HCT116 (cell line): ENCODE measurements around the gene ZNF836. TPM values are rescaled to one million over a fixed set of nuclear protein-coding genes. Genes with fewer than 3 reads are reported as not detected.

Source experiments
- ATAC-seq: fragments of 200-7000 bp; cut with Tn5 transposase; 2 replicates; pipeline ENCODE4 v1.9.1; 2020; ENCODE audit warnings: mild to moderate bottlenecking, moderate library complexity
- BruUV-seq: library from RNA; stranded (reverse); fragments of 400-500 nt; replicated peaks from 2 replicates; lab custom pipeline; 2021; lab: Mats Ljungman, UMichigan
- CTCF ChIA-PET: fragments of 300-600 bp; sonication (Branson Sonifier 250); formaldehyde crosslinking; loops from one replicate; lab custom pipeline; 2021; ENCODE audit warnings: antibody characterized with exemption; lab: Charles Lee
- POLR2A ChIA-PET: fragments of 300-600, 350-600 bp; sonication (Branson Sonifier 250); formaldehyde crosslinking; loops from one replicate; lab custom pipeline; 2021; ENCODE audit warnings: antibody characterized with exemption; lab: Charles Lee
- RAD21 ChIA-PET, 2 experiments: fragments of 300-600 bp; sonication (Branson Sonifier 250); formaldehyde crosslinking; loops; one replicate each; lab custom pipeline; 2023; ENCODE audit warnings: low total read pairs in 2 of 2; ENCODE audit not compliant: uncharacterized antibody in 2 of 2, unreplicated experiment in 2 of 2, low non-redundant PET in 1 of 2; lab: Charles Lee
- DNase-seq: peaks from one replicate; pipeline ENCODE4 v3.0.0-alpha.2; 2010; ENCODE audit warnings: low read depth, low spot score
- H2AFZ ChIP-seq: fragments of 200-600 bp; shearing (Covaris generic), sonication (generic); 2 replicates; pipeline ENCODE4 v1.6.1; 2017; ENCODE audit warnings: low read depth, mixed run types, mixed read lengths, antibody characterized with exemption, low read length; ENCODE audit not compliant: poor library complexity, severe bottlenecking
- H3K27ac ChIP-seq: 2 replicates; pipeline ENCODE4 v1.5.1; 2012; ENCODE audit warnings: low read depth, low read length
- H3K27me3 ChIP-seq: fragments of 200-600 bp; sonication (generic); 2 replicates; pipeline ENCODE4 v1.6.1; 2016; ENCODE audit warnings: mixed run types, low read length, mixed read lengths; ENCODE audit not compliant: insufficient read depth
- H3K36me3 ChIP-seq, 2 experiments: fragments of 200-500 bp in 1 of 2; fragments of 200-600 bp in 1 of 2; sonication (Bioruptor generic) in 1 of 2; sonication (generic) in 1 of 2; 2 replicates each; pipeline versions ENCODE4 v1.5.1 to v1.6.1; 2014 to 2016; ENCODE audit warnings: low read length in 2 of 2, inconsistent platforms in 1 of 2, mixed read lengths in 1 of 2, mixed run types in 1 of 2; ENCODE audit not compliant: insufficient read depth in 2 of 2, control insufficient read depth in 1 of 2
- H3K4me1 ChIP-seq, 2 experiments: fragments of 200-600 bp in 1 of 2; sonication (generic) in 1 of 2; 2 replicates each; pipeline versions ENCODE4 v1.5.1 to v1.6.1; 2012 to 2017; ENCODE audit warnings: low read length in 2 of 2, inconsistent platforms in 1 of 2, mild to moderate bottlenecking in 1 of 2, mixed read lengths in 1 of 2, mixed run types in 1 of 2, moderate library complexity in 1 of 2; ENCODE audit not compliant: insufficient read depth in 2 of 2, control insufficient read depth in 1 of 2
- H3K4me2 ChIP-seq: fragments of 200-600 bp; sonication (generic); 2 replicates; pipeline ENCODE4 v1.6.1; 2017; ENCODE audit warnings: mixed run types, low read length, mixed read lengths
- H3K4me3 ChIP-seq, 2 experiments: fragments of 200-600 bp in 1 of 2; sonication (generic) in 1 of 2; replicated peaks in 1 of 2; 2 replicates each; pipeline ENCODE4 v1.5.1; 2011 to 2016; ENCODE audit warnings: low read length in 2 of 2, control low read depth in 1 of 2, low read depth in 1 of 2, mild to moderate bottlenecking in 1 of 2, mixed read lengths in 1 of 2, mixed run types in 1 of 2
- H3K79me2 ChIP-seq: fragments of 200-600 bp; sonication (generic); 2 replicates; pipeline ENCODE4 v1.6.1; 2017; ENCODE audit warnings: mild to moderate bottlenecking, mixed run types, low read length, moderate library complexity, mixed read lengths; ENCODE audit not compliant: insufficient read depth
- H3K9ac ChIP-seq: fragments of 200-600 bp; sonication (generic); 2 replicates; pipeline ENCODE4 v1.6.1; 2016; ENCODE audit warnings: low read length, mixed read lengths
- H3K9me2 ChIP-seq: fragments of 200-600 bp; sonication (generic), shearing (Covaris generic); 2 replicates; pipeline ENCODE4 v1.6.1; 2017; ENCODE audit warnings: mixed run types, mild to moderate bottlenecking, moderate library complexity; ENCODE audit not compliant: insufficient read depth
- H3K9me3 ChIP-seq, 2 experiments: fragments of 200-500 bp in 1 of 2; fragments of 200-600 bp in 1 of 2; sonication (Bioruptor generic) in 1 of 2; sonication (generic) in 1 of 2; 2 replicates each; pipeline ENCODE4 v1.6.1; 2014 to 2017; ENCODE audit warnings: low read length in 2 of 2, mixed read lengths in 2 of 2, inconsistent platforms in 1 of 2, low read depth in 1 of 2, mild to moderate bottlenecking in 1 of 2, mixed run types in 1 of 2, moderate library complexity in 1 of 2; ENCODE audit not compliant: control insufficient read depth in 1 of 2, insufficient read depth in 1 of 2
- H4K20me1 ChIP-seq: fragments of 200-600 bp; sonication (generic), shearing (Covaris generic); 2 replicates; pipeline ENCODE4 v1.6.1; 2017; ENCODE audit warnings: mixed run types, mild to moderate bottlenecking, moderate library complexity; ENCODE audit not compliant: insufficient read depth
- CBX3 ChIP-seq: IDR thresholded peaks from 2 replicates; pipeline ENCODE4 v1.6.1; 2012; ENCODE audit warnings: low read depth
- CEBPB ChIP-seq: IDR thresholded peaks from 2 replicates; pipeline ENCODE4 v1.6.1; 2012; ENCODE audit warnings: low read depth
- EZH2 ChIP-seq: fragments of 200-600 bp; sonication (generic); IDR thresholded peaks from 2 replicates; pipeline ENCODE4 v1.6.1; 2017; ENCODE audit warnings: antibody characterized with exemption, mixed run types
- EZH2phosphoT487 ChIP-seq: fragments of 200-600 bp; IDR thresholded peaks from 2 replicates; pipeline ENCODE4 v1.6.1; 2018; ENCODE audit warnings: antibody characterized with exemption, borderline replicate concordance
- FOSL1 ChIP-seq: IDR thresholded peaks from 2 replicates; pipeline ENCODE4 v1.6.1; 2012; ENCODE audit warnings: low read depth
- JUND ChIP-seq: IDR thresholded peaks from 2 replicates; pipeline ENCODE4 v1.6.1; 2012
- POLR2AphosphoS5 ChIP-seq: IDR thresholded peaks from 2 replicates; pipeline ENCODE4 v1.6.1; 2011; ENCODE audit warnings: mild to moderate bottlenecking, low read depth, low read length, moderate library complexity
- SIN3A ChIP-seq: IDR thresholded peaks from 2 replicates; pipeline ENCODE4 v1.6.1; 2012; ENCODE audit warnings: low read depth
- SP1 ChIP-seq: IDR thresholded peaks from 2 replicates; pipeline ENCODE4 v1.6.1; 2012; ENCODE audit warnings: low read depth
- SRF ChIP-seq: IDR thresholded peaks from 2 replicates; pipeline ENCODE4 v1.6.1; 2012; ENCODE audit warnings: low read depth
- TCF7L2 ChIP-seq: IDR thresholded peaks from 2 replicates; pipeline ENCODE4 v1.7.0; 2011; ENCODE audit warnings: borderline replicate concordance, inconsistent platforms; ENCODE audit not compliant: insufficient read depth, insufficient read length; ENCODE audit errors: extremely low read depth
- YY1 ChIP-seq: IDR thresholded peaks from 2 replicates; pipeline ENCODE4 v1.6.1; 2011; ENCODE audit warnings: low read length, low read depth, moderate library complexity, mild to moderate bottlenecking; ENCODE audit not compliant: insufficient replicate concordance; ENCODE audit errors: extremely low read depth
- ZFX ChIP-seq: fragments of 450-650 bp; IDR thresholded peaks from 2 replicates; pipeline ENCODE4 v1.6.1; 2017
- intact Hi-C: fragments of 100-400 bp; cut with micrococcal nuclease; formaldehyde crosslinking; loops from 2 replicates; pipeline ENCODE4 v1.10.0; 2022
- total RNA-seq: library from RNA; stranded (reverse); gene quantifications from one replicate; pipeline ENCODE4 v1.2.1, GENCODE V29; 2021; ENCODE audit not compliant: unreplicated experiment
- TF ChIP-seq, protein P1 (sequence below): IDR thresholded peaks from 2 replicates; pipeline ENCODE4 v1.6.1; 2012
- TF ChIP-seq, protein P2 (sequence below): IDR thresholded peaks from 2 replicates; pipeline ENCODE4 v1.6.1; 2012; ENCODE audit warnings: low read depth
- TF ChIP-seq, protein P3 (sequence below): IDR thresholded peaks from 2 replicates; pipeline ENCODE4 v1.6.1; 2012
- TF ChIP-seq, protein P4 (sequence below), 3 experiments: fragments of 200-600 bp in 1 of 3; sonication (generic) in 1 of 3; IDR thresholded peaks in 2 of 3; conservative IDR thresholded peaks in 1 of 3; 2 replicates each; pipeline ENCODE4 v1.5.1; 2012 to 2017; ENCODE audit warnings: low read depth in 2 of 3, low read length in 2 of 3, antibody characterized with exemption in 1 of 3, borderline replicate concordance in 1 of 3, control low read depth in 1 of 3, mild to moderate bottlenecking in 1 of 3, mixed read lengths in 1 of 3, mixed run types in 1 of 3, moderate library complexity in 1 of 3; ENCODE audit not compliant: insufficient read depth in 1 of 3
- TF ChIP-seq, protein P5 (sequence below): IDR thresholded peaks from 2 replicates; pipeline ENCODE4 v1.6.1; 2011; ENCODE audit warnings: mild to moderate bottlenecking, low read length, moderate library complexity; ENCODE audit not compliant: insufficient replicate concordance; ENCODE audit errors: extremely low read depth

The ZNF836 gene
- total RNA-seq, 1 experiment from 2014 or later: not detected

DNA sequence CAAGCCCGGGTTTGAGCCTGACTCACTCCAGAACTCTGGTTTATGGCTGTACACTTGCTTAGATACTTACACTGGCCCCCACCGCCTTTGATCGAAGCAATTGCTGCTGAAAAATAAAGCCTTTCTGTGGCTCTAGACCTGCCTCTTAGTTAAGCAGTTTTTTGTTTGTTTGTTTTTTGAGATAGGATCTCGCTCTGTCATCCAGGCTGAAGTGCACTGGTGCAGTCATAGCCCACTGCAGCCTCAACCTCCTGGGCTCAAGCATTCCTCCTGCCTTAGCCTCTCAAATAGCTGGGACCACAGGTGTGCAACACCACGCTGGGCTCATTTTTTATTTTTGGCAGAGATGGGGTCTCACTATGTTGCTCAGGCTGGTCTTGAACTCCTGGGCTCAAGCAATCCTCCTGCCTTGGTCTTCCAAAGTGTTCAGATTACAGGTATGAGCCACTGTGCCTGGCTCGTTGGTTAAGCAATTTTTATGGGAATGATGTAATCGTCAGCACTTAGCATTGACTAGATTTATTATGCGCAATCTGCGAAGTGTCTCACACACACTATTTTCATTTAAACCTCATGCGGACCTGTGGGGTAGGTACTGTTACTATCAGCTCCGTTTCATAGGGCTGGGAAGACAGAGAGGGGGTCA, 40.6 kb upstream of the ZNF836 start:
- no TSS peak for BruUV-seq
- H3K9me3 ChIP-seq: no peaks in the 10 kb centered on the region
- no peak overlapping the region for H3K9ac ChIP-seq
- H3K36me3 ChIP-seq: peaks cover 54 to 63% of the 10 kb centered on the region in 2 experiments
- no peaks in the 10 kb centered on the region for H3K4me1 ChIP-seq
- intact Hi-C loops: no loop called here
- CTCF ChIA-PET: no interaction called here
- no peak for DNase-seq
- no peak for TF ChIP-seq ZFX
- no peak for TF ChIP-seq CBX3
- no peak for TF ChIP-seq SP1
- TF ChIP-seq POLR2AphosphoS5: no peak
- no peak for TF ChIP-seq TCF7L2
- TF ChIP-seq, protein P1, sequence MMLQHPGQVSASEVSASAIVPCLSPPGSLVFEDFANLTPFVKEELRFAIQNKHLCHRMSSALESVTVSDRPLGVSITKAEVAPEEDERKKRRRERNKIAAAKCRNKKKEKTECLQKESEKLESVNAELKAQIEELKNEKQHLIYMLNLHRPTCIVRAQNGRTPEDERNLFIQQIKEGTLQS: no peak
- TF ChIP-seq, protein P2, sequence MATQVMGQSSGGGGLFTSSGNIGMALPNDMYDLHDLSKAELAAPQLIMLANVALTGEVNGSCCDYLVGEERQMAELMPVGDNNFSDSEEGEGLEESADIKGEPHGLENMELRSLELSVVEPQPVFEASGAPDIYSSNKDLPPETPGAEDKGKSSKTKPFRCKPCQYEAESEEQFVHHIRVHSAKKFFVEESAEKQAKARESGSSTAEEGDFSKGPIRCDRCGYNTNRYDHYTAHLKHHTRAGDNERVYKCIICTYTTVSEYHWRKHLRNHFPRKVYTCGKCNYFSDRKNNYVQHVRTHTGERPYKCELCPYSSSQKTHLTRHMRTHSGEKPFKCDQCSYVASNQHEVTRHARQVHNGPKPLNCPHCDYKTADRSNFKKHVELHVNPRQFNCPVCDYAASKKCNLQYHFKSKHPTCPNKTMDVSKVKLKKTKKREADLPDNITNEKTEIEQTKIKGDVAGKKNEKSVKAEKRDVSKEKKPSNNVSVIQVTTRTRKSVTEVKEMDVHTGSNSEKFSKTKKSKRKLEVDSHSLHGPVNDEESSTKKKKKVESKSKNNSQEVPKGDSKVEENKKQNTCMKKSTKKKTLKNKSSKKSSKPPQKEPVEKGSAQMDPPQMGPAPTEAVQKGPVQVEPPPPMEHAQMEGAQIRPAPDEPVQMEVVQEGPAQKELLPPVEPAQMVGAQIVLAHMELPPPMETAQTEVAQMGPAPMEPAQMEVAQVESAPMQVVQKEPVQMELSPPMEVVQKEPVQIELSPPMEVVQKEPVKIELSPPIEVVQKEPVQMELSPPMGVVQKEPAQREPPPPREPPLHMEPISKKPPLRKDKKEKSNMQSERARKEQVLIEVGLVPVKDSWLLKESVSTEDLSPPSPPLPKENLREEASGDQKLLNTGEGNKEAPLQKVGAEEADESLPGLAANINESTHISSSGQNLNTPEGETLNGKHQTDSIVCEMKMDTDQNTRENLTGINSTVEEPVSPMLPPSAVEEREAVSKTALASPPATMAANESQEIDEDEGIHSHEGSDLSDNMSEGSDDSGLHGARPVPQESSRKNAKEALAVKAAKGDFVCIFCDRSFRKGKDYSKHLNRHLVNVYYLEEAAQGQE: no peak
- no peak for TF ChIP-seq EZH2
- no peak for TF ChIP-seq FOSL1
- TF ChIP-seq EZH2phosphoT487: no peak
- TF ChIP-seq JUND: no peak
- TF ChIP-seq, protein P3, sequence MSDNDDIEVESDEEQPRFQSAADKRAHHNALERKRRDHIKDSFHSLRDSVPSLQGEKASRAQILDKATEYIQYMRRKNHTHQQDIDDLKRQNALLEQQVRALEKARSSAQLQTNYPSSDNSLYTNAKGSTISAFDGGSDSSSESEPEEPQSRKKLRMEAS: no peak
- TF ChIP-seq, protein P4, sequence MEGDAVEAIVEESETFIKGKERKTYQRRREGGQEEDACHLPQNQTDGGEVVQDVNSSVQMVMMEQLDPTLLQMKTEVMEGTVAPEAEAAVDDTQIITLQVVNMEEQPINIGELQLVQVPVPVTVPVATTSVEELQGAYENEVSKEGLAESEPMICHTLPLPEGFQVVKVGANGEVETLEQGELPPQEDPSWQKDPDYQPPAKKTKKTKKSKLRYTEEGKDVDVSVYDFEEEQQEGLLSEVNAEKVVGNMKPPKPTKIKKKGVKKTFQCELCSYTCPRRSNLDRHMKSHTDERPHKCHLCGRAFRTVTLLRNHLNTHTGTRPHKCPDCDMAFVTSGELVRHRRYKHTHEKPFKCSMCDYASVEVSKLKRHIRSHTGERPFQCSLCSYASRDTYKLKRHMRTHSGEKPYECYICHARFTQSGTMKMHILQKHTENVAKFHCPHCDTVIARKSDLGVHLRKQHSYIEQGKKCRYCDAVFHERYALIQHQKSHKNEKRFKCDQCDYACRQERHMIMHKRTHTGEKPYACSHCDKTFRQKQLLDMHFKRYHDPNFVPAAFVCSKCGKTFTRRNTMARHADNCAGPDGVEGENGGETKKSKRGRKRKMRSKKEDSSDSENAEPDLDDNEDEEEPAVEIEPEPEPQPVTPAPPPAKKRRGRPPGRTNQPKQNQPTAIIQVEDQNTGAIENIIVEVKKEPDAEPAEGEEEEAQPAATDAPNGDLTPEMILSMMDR (IDR thresholded peaks at IDR 0.05 in 2 of 3, conservative IDR thresholded peaks at IDR 0.05 in 1 of 3; ENCODE audit: borderline replicate concordance in 1 of 3, insufficient read depth in 1 of 3, low read depth in 2 of 3, low read length in 2 of 3): no peak
- TF ChIP-seq SRF: no peak
- TF ChIP-seq CEBPB: no peak
- TF ChIP-seq, protein P5, sequence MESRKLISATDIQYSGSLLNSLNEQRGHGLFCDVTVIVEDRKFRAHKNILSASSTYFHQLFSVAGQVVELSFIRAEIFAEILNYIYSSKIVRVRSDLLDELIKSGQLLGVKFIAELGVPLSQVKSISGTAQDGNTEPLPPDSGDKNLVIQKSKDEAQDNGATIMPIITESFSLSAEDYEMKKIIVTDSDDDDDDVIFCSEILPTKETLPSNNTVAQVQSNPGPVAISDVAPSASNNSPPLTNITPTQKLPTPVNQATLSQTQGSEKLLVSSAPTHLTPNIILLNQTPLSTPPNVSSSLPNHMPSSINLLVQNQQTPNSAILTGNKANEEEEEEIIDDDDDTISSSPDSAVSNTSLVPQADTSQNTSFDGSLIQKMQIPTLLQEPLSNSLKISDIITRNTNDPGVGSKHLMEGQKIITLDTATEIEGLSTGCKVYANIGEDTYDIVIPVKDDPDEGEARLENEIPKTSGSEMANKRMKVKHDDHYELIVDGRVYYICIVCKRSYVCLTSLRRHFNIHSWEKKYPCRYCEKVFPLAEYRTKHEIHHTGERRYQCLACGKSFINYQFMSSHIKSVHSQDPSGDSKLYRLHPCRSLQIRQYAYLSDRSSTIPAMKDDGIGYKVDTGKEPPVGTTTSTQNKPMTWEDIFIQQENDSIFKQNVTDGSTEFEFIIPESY: no peak
- TF ChIP-seq SIN3A: no peak
- no peak for TF ChIP-seq YY1
- TF ChIP-seq, all 23 proteins: peak for 0
- Histone ChIP-seq H3K27me3 (no peaks in the 10 kb centered on the region), H2AFZ (no peak overlapping the region), H3K79me2 (peaks cover 42% of the 10 kb centered on the region), H3K9me2 (no peaks in the 10 kb centered on the region), H3K4me3 (no peak overlapping the region), H4K20me1 (no peaks in the 10 kb centered on the region), H3K4me2 (no peak overlapping the region), H3K27ac (no peak overlapping the region)
- POLR2A ChIA-PET: no interaction called here
- ATAC-seq: no peak
- RAD21 ChIA-PET: no interaction called here
